Endodermal cell (in vitro differentiated cells): ENCODE data around the gene ZNF32. TPM values are rescaled to one million over a fixed set of nuclear protein-coding genes. Genes with fewer than 3 reads are reported as not detected.

Experiments
- DNase-seq: peaks from one replicate; pipeline ENCODE4 v3.0.0-alpha.2; 2017
- H3K27ac ChIP-seq: 2 replicates; pipeline ENCODE4 v1.5.1; 2013; ENCODE audit warnings: mild to moderate bottlenecking, low read depth, low read length, moderate library complexity
- H3K27me3 ChIP-seq: 2 replicates; pipeline ENCODE4 v1.6.1; 2013; ENCODE audit warnings: mild to moderate bottlenecking, low read length, moderate library complexity; ENCODE audit not compliant: insufficient read depth, control insufficient read depth, poor library complexity, severe bottlenecking
- H3K36me3 ChIP-seq: 2 replicates; pipeline ENCODE4 v1.7.0; 2013; ENCODE audit warnings: mild to moderate bottlenecking, low read length, moderate library complexity; ENCODE audit not compliant: control insufficient read depth, insufficient read depth
- H3K4me1 ChIP-seq: one replicate; pipeline ENCODE4 v1.7.0; 2013; ENCODE audit warnings: low read length; ENCODE audit not compliant: control insufficient read depth, insufficient read depth
- H3K4me3 ChIP-seq: 2 replicates; pipeline ENCODE4 v1.5.1; 2013; ENCODE audit warnings: mild to moderate bottlenecking, low read length, moderate library complexity
- H3K9ac ChIP-seq: 2 replicates; pipeline ENCODE4 v1.6.1; 2013; ENCODE audit warnings: mild to moderate bottlenecking, low read length, moderate library complexity; ENCODE audit not compliant: poor library complexity, severe bottlenecking; ENCODE audit errors: extremely low read depth
- H3K9me3 ChIP-seq: 2 replicates; pipeline ENCODE4 v1.6.1; 2013; ENCODE audit warnings: mild to moderate bottlenecking, low read length, moderate library complexity; ENCODE audit not compliant: control insufficient read depth
- H3K27ac Mint-ChIP-seq: 2 replicates; pipeline ENCODE4 v1.8.0; 2020; ENCODE audit warnings: mixed read lengths
- H3K27me3 Mint-ChIP-seq: 2 replicates; pipeline ENCODE4 v1.8.0; 2021; ENCODE audit warnings: mild to moderate bottlenecking, mixed read lengths; ENCODE audit not compliant: insufficient read depth
- H3K36me3 Mint-ChIP-seq: 2 replicates; pipeline ENCODE4 v1.8.0; 2020; ENCODE audit warnings: low read depth, mixed read lengths
- H3K4me1 Mint-ChIP-seq: 2 replicates; pipeline ENCODE4 v1.8.0; 2020; ENCODE audit warnings: mixed read lengths
- H3K4me3 Mint-ChIP-seq: 2 replicates; pipeline ENCODE4 v1.8.0; 2020; ENCODE audit warnings: mild to moderate bottlenecking, moderate library complexity, mixed read lengths
- H3K9me3 Mint-ChIP-seq: 2 replicates; pipeline ENCODE4 v1.8.0; 2020; ENCODE audit warnings: mild to moderate bottlenecking, mixed read lengths
- WGBS, 2 experiments: methylation state at CpG; one replicate each; pipeline versions ENCODE4 v1.1.5 to v1.1.7; 2013; ENCODE audit warnings: missing lambda C conversion rate in 2 of 2, mixed read lengths in 1 of 2; ENCODE audit not compliant: insufficient coverage in 1 of 2, insufficient read length in 1 of 2; 5-methylcytosine and 5-hydroxymethylcytosine counted together
- total RNA-seq, 2 donors: library from RNA; stranded (reverse); fragmentation: NEBNext Ultra II Directional in 1 of 2; extraction: Animal tissue kit (Norgen Biotek cat#: 25700) in 1 of 2; gene quantifications; 2 replicates in 1 of 2; 3 replicates in 1 of 2; pipeline ENCODE4 v1.2.1, GENCODE V29; 2021
- TF ChIP-seq, protein P1 (sequence below): fragments of 200-600 bp; sonication (generic); conservative IDR thresholded peaks from 2 replicates; pipeline ENCODE4 v1.5.0; 2021; ENCODE audit warnings: antibody characterized with exemption, mild to moderate bottlenecking

ZNF32 gene
- total RNA-seq, 2 donors from 2014 or later = 21.4 to 29.0 TPM

DNA sequence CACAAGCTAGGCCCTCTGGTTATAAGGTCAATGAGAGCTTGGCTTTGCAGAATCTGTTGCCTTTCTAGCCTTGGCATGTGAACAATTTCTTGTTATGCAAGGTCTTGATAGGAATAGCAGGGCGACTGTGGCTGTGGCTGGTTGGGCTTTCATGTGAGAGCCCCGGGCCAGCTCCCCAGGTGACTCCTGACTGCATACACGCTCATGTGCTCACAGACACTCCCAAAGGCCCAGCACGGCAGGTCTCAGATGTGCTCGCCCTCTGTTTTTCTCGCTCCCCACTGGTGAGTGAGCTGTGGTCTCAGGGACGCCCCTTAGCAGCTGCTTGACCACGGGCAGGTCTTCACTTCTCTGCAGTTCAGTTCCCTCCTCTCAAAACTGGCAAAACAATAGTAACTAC, 37.1 kb upstream of the ZNF32 start:
- Mint-ChIP-seq H3K36me3 (no peaks in the 10 kb centered on the region), H3K4me1 (peaks cover 2% of the 10 kb centered on the region), H3K9me3 (no peaks in the 10 kb centered on the region), H3K27ac (no peak overlapping the region), H3K27me3 (peaks cover 56% of the 10 kb centered on the region), H3K4me3 (no peak overlapping the region)
- DNase-seq = no peak
- H3K9me3 ChIP-seq = no peaks in the 10 kb centered on the region
- no peaks in the 10 kb centered on the region for H3K4me1 ChIP-seq
- no peak overlapping the region for H3K27ac ChIP-seq
- TF ChIP-seq, protein P1, sequence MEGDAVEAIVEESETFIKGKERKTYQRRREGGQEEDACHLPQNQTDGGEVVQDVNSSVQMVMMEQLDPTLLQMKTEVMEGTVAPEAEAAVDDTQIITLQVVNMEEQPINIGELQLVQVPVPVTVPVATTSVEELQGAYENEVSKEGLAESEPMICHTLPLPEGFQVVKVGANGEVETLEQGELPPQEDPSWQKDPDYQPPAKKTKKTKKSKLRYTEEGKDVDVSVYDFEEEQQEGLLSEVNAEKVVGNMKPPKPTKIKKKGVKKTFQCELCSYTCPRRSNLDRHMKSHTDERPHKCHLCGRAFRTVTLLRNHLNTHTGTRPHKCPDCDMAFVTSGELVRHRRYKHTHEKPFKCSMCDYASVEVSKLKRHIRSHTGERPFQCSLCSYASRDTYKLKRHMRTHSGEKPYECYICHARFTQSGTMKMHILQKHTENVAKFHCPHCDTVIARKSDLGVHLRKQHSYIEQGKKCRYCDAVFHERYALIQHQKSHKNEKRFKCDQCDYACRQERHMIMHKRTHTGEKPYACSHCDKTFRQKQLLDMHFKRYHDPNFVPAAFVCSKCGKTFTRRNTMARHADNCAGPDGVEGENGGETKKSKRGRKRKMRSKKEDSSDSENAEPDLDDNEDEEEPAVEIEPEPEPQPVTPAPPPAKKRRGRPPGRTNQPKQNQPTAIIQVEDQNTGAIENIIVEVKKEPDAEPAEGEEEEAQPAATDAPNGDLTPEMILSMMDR = no peak
- no peak overlapping the region for H3K9ac ChIP-seq
- no peaks in the 10 kb centered on the region for H3K36me3 ChIP-seq
- 91 to 92% methylated on average over 7 to 8 of the region's 8 CpGs for WGBS, 2 experiments
- H3K27me3 ChIP-seq = peaks cover 15% of the 10 kb centered on the region
- H3K4me3 ChIP-seq = no peak overlapping the region

DNA sequence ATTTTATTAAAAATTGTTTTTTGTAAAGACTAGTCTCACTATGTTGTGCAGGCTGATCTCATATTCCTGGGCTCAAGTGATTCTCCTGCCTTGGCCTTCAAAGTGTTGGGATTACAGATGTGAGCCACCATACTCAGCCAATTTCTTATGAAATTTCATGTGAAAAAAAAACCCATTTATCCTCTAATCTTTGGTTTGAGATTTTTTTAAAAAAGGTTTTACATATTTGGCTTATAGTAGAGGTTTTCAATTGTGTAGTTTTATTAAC, 35.5 kb upstream of the ZNF32 start:
- no peak overlapping the region for H3K4me3 Mint-ChIP-seq
- Histone ChIP-seq H3K27me3 (peaks cover 3% of the 10 kb centered on the region), H3K36me3 (no peaks in the 10 kb centered on the region), H3K9ac (no peak overlapping the region), H3K4me3 (no peak overlapping the region), H3K27ac (no peak overlapping the region), H3K9me3 (no peaks in the 10 kb centered on the region), H3K4me1 (no peaks in the 10 kb centered on the region)
- no peaks in the 10 kb centered on the region for H3K36me3 Mint-ChIP-seq
- H3K9me3 Mint-ChIP-seq = no peaks in the 10 kb centered on the region
- TF ChIP-seq, protein P1 = no peak
- no peaks in the 10 kb centered on the region for H3K4me1 Mint-ChIP-seq
- H3K27ac Mint-ChIP-seq = no peak overlapping the region
- DNase-seq = no peak
- peaks cover 45% of the 10 kb centered on the region for H3K27me3 Mint-ChIP-seq

GRCh38 chr10:43683451-43684291, 35.0 kb upstream of the ZNF32 start:
- 63 to 80% methylated on average over 3 to 10 of the region's 10 CpGs for WGBS, 2 experiments
- H3K4me3 ChIP-seq = no peak overlapping the region
- Mint-ChIP-seq H3K4me1 (no peaks in the 10 kb centered on the region), H3K27ac (no peak overlapping the region), H3K27me3 (peaks cover 39% of the 10 kb centered on the region), H3K4me3 (no peak overlapping the region), H3K36me3 (no peaks in the 10 kb centered on the region), H3K9me3 (no peaks in the 10 kb centered on the region)
- no peak overlapping the region for H3K9ac ChIP-seq
- no peaks in the 10 kb centered on the region for H3K36me3 ChIP-seq
- DNase-seq = peak; percentile 82
- no peaks in the 10 kb centered on the region for H3K27me3 ChIP-seq
- no peaks in the 10 kb centered on the region for H3K9me3 ChIP-seq
- TF ChIP-seq, protein P1 = peak; percentile 83
- H3K27ac ChIP-seq = no peak overlapping the region
- no peaks in the 10 kb centered on the region for H3K4me1 ChIP-seq
